Effector memory CD8-positive, alpha-beta T cell (primary cell): ENCODE results near the gene IGLL1.
A peak's percentile ranks its signal among the peaks of the same experiment; 100 is the strongest.
"Not testable (repeated sequence)": the region's sequence is repeated elsewhere in the genome, so short reads cannot be mapped to it uniquely, and the experiment has no call there.

Experiments
- ATAC-seq: fragments of 150-1000 bp; cut with Tn5 transposase; replicated peaks from 2 replicates; pipeline ENCODE4 v1.10.0; 2021; ENCODE audit warnings: mild to moderate bottlenecking, moderate library complexity
- DNase-seq, 3 experiments: peaks; one replicate each; pipeline ENCODE4 v3.0.0; 2021
- H3K27ac Mint-ChIP-seq, 2 donors: one replicate each; pipeline ENCODE4 v1.8.0; 2022; ENCODE audit warnings: mild to moderate bottlenecking in 2 of 2, mixed read lengths in 2 of 2, moderate library complexity in 2 of 2
- H3K27me3 Mint-ChIP-seq, 2 donors: one replicate each; pipeline ENCODE4 v1.8.0; 2022; ENCODE audit warnings: mixed read lengths in 2 of 2
- H3K36me3 Mint-ChIP-seq: one replicate; pipeline ENCODE4 v1.8.0; 2022; ENCODE audit warnings: mild to moderate bottlenecking, moderate library complexity, mixed read lengths; ENCODE audit not compliant: insufficient read depth
- H3K4me1 Mint-ChIP-seq, 2 donors: one replicate each; pipeline ENCODE4 v1.8.0; 2022; ENCODE audit warnings: low read depth in 2 of 2, mixed read lengths in 2 of 2
- H3K4me3 Mint-ChIP-seq, 2 donors: one replicate each; pipeline ENCODE4 v1.8.0; 2022; ENCODE audit warnings: mild to moderate bottlenecking in 2 of 2, mixed read lengths in 2 of 2, moderate library complexity in 2 of 2
- H3K9me3 Mint-ChIP-seq, 2 donors: one replicate each; pipeline ENCODE4 v1.8.0; 2022; ENCODE audit warnings: mixed read lengths in 2 of 2

Gene IGLL1

DNA sequence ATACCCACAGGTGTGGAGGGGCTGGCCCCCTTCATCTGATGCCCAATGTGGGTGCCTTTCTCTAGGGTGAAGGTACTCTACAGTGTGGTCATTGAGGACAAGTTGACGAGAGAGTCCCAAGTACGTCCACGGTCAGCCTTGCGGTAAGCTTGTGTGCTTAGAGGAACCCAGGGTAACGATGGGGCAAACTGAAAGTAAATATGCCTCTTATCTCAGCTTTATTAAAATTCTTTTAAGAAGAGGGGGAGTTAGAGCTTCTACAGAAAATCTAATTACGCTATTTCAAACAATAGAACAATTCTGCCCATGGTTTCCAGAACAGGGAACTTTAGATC is 41.4 kb downstream of the IGLL1 start:
- H3K9me3 Mint-ChIP-seq, H3K4me3 Mint-ChIP-seq, ATAC-seq, DNase-seq, H3K27ac Mint-ChIP-seq, H3K27me3 Mint-ChIP-seq, H3K36me3 Mint-ChIP-seq: not testable (repeated sequence)
- peaks cover 8 to 11% of the 10 kb centered on the region in 2 donors for H3K4me1 Mint-ChIP-seq

DNA sequence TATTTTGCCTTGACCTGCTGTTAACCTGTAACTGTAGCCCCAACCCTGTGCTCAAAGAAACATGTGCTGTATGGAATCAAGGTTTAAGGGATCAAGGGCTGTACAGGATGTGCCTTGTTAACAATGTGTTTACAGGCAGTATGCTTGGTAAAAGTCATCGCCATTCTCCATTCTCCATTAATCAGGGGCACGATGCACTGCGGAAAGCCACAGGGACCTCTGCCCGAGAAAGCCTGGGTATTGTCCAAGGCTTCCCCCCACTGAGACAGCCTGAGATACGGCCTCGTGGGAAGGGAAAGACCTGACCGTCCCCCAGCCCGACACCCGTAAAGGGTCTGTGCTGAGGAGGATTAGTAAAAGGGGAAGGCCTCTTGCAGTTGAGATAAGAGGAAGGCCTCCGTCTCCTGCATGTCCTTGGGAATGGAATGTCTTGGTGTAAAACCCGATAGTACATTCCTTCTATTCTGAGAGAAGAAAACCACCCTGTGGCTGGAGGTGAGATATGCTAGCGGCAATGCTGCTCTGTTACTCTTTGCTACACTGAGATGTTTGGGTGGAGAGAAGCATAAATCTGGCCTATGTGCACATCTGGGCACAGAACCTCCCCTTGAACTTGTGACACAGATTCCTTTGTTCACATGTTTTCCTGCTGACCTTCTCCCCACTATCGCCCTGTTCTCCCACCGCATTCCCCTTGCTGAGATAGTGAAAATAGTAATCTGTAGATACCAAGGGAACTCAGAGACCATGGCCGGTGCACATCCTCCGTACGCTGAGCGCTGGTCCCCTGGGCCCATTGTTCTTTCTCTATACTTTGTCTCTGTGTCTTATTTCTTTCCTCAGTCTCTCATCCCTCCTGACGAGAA is 42.0 kb downstream of the IGLL1 start:
- ATAC-seq, DNase-seq, H3K4me3 Mint-ChIP-seq, H3K36me3 Mint-ChIP-seq, H3K9me3 Mint-ChIP-seq, H3K27me3 Mint-ChIP-seq, H3K27ac Mint-ChIP-seq: not testable (repeated sequence)
- peaks cover 8 to 11% of the 10 kb centered on the region in 2 donors for H3K4me1 Mint-ChIP-seq

DNA sequence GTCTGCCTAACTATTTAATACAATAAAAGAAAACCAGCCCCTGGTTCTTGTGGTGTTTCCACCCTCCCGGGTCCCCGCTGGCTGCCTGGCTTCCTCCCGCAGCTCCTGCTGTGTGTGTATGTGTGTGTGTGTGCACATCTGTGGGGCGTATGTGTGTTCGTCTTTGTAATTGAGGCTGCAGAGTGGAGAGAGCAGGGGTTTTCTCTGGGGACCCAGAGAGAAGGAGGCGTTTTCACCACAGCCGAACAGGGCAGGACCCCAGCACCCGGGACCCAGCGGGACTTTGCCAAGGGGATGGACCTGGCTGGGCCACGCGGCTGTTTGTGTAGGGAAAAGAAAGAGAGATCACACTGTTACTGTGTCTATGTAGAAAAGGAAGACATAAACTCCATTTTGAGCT is 42.7 kb downstream of the IGLL1 start:
- H3K36me3 Mint-ChIP-seq, result no peaks in the 10 kb centered on the region
- H3K9me3 Mint-ChIP-seq, result no peaks in the 10 kb centered on the region
- peaks cover 2 to 11% of the 10 kb centered on the region in 2 donors for H3K27me3 Mint-ChIP-seq
- ATAC-seq (no peak), DNase-seq (no peak)
- H3K4me3 Mint-ChIP-seq, result no peak overlapping the region
- H3K27ac Mint-ChIP-seq, result no peak overlapping the region
- peaks cover 8 to 11% of the 10 kb centered on the region in 2 donors for H3K4me1 Mint-ChIP-seq

DNA sequence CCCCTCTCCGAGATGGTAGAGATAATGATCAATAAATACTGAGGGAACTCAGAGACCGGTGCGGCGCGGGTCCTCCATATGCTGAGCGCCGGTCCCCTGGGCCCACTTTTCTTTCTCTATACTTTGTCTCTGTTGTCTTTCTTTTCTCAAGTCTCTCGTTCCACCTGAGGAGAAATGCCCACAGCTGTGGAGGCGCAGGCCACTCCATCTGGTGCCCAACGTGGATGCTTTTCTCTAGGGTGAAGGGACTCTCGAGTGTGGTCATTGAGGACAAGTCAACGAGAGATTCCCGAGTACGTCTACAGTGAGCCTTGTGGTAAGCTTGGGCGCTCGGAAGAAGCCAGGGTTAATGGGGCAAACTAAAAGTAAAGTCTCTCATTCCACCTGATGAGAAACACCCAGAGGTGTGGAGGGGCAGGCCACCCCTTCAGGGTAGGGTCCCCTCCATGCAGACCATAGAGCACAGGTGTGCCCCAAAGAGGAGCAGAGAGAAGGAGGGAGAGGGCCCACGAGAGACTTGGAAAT is 43.2 kb downstream of the IGLL1 start:
- peaks cover 8 to 11% of the 10 kb centered on the region in 2 donors for H3K4me1 Mint-ChIP-seq
- no peak overlapping the region for H3K27ac Mint-ChIP-seq
- H3K36me3 Mint-ChIP-seq, result no peaks in the 10 kb centered on the region
- no peak overlapping the region for H3K4me3 Mint-ChIP-seq
- DNase-seq (no peak), ATAC-seq (no peak)
- no peaks in the 10 kb centered on the region for H3K9me3 Mint-ChIP-seq
- peaks cover 7 to 15% of the 10 kb centered on the region in 2 donors for H3K27me3 Mint-ChIP-seq

DNA sequence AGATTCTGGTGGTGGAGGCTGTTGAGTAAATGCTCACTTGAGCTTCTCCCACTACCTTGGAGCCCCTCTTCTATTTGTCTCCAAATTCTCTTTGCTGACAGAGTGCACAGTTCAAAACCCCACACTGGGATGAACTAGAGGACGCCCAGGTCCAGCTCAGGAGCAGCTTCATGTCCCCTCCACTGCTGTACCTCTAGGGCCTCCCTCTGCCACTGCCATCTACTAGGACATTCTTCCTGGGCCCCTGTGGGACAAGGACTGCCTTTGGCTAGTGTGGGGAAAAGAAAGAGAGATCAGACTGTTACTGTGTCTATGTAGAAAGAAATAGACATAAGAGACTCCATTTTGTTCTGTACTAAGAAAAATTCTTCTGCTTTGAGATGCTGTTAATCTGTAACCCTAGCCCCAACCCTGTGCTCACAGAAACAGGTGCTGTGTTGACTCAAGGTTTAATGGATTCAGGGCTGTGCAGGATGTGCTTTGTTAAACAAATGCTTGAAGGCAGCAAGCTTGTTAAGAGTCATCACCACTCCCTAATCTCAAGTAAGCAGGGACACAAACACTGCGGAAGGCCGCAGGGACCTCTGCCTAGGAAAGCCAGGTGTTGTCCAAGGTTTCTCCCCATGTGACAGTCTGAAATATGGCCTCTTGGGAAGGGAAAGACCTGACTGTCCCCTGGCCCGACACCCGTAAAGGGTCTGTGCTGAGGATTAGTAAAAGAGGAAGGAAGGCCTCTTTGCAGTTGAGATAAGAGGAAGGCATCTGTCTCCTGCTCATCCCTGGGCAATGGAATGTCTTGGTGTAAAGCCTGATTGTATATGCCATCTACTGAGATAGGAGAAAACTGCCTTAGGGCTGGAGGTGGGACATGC is 44.1 kb downstream of the IGLL1 start:
- not testable (repeated sequence) for H3K36me3 Mint-ChIP-seq, DNase-seq, ATAC-seq, H3K27ac Mint-ChIP-seq, H3K4me3 Mint-ChIP-seq, H3K9me3 Mint-ChIP-seq
- Mint-ChIP-seq H3K27me3 (peaks cover 14 to 20% of the 10 kb centered on the region in 2 donors), H3K4me1 (peaks cover 11% of the 10 kb centered on the region in 2 donors)

DNA sequence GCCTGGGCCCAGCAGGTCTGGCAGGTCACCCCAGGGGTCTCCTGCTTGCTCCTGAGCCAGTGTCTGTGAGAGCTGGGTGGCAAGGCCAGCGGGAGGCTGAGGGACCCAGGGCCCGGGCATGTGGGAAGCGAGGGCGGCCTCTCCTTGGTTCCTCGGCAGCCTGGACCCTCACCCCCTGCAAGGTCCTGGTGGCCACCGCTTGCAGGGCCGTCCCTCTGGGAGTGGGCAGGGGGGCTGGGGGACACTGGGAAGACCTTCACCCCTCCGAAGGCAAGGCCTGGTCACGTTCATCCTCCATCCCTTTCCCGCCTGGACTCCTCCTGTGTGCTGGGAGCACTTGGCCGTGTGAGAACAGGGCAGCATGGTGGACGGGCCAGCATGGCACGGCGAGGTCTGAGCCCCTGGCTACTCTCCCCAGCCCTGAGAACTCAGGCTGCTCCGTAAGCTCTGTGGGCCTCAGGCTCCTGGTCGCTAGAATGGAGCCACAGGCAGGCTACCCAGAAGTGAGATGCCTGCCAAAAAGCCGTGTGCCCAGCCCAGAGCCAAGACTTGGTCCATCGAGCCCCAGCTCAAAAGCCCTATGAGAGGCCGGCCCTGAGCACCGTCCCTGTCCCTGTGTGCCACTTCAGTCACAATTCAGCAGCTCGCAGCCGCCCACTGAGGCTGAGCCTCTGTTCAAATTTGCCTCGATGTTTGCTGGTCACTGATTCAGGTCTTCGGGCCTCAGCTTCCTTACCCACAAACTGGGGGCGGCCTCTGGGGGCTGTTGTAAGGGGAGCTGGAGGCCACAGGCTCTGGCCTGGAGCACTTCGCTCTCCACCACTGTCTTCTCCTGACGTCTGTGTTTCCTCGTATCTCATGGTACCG is 45.0 kb downstream of the IGLL1 start:
- no peaks in the 10 kb centered on the region for H3K36me3 Mint-ChIP-seq
- H3K27ac Mint-ChIP-seq, result no peak overlapping the region
- no peak overlapping the region for H3K4me3 Mint-ChIP-seq
- no peaks in the 10 kb centered on the region for H3K9me3 Mint-ChIP-seq
- peaks cover 11% of the 10 kb centered on the region in 2 donors for H3K4me1 Mint-ChIP-seq
- ATAC-seq (no peak), DNase-seq (no peak)
- peaks cover 19 to 20% of the 10 kb centered on the region in 2 donors for H3K27me3 Mint-ChIP-seq

DNA sequence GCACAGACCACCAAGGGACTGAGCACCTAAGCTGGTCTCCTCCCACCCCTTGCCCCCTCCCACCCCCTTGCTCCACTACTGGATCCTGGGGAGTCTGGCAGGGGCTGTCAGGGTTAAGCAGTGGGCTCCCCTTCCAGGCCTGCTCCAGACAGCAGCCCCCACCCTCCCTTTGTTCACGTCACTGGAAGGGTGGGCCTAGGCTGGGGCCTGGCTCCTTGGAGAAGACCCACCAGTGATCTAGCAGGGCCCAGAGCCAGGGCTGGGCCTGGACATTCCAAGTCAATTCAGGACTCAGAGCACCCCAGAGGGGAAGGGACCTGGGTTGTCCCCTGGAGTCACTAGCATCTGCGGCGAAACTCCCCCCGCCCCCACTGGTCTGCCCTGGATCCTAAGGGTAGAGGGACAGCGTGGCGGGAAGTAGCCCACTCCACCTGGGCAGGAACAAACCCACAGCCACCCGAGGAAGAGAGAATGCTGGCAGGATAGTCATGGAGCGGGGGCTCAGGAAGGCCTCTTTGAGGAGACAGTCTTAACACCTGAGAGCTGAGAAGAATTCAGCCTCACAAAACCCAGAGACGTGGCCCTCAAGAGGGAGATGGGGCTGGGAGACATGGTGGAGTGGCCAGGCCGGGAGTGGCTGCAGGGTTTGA is 45.8 kb downstream of the IGLL1 start:
- ATAC-seq, result no peak
- no peak for DNase-seq
- H3K27ac Mint-ChIP-seq, result no peak overlapping the region
- no peaks in the 10 kb centered on the region for H3K9me3 Mint-ChIP-seq
- no peaks in the 10 kb centered on the region for H3K36me3 Mint-ChIP-seq
- H3K4me1 Mint-ChIP-seq, result peaks cover 6 to 7% of the 10 kb centered on the region in 2 donors
- no peak overlapping the region for H3K4me3 Mint-ChIP-seq
- H3K27me3 Mint-ChIP-seq, result peaks cover 20 to 23% of the 10 kb centered on the region in 2 donors

DNA sequence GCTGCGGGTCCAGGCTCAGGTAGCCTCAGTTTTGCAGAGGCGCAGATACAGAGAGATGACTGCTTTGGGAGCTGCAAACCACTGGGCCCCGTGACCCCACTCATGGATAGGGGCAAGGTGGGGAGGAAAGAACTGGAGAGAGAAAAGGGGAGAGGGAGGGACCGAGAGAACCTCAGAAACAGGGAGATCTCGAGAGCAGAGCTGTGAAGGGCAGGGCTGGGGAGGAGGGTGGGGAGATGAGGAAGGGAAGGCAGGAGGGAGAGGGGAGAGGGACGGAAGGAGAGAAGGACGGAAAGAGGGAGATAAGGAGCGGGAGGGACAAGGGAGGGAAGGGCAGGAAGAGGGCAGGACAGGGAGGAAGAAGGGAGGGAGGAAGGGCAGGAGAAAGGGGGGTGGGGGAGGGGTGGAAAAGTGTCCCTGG is 46.3 kb downstream of the IGLL1 start:
- Mint-ChIP-seq H3K9me3 (no peaks in the 10 kb centered on the region), H3K27me3 (peaks cover 25 to 28% of the 10 kb centered on the region in 2 donors), H3K4me1 (peaks cover under 1 to 3% of the 10 kb centered on the region in 2 donors), H3K36me3 (no peaks in the 10 kb centered on the region), H3K4me3 (no peak overlapping the region), H3K27ac (no peak overlapping the region)
- DNase-seq, result no peak
- ATAC-seq, result no peak

DNA sequence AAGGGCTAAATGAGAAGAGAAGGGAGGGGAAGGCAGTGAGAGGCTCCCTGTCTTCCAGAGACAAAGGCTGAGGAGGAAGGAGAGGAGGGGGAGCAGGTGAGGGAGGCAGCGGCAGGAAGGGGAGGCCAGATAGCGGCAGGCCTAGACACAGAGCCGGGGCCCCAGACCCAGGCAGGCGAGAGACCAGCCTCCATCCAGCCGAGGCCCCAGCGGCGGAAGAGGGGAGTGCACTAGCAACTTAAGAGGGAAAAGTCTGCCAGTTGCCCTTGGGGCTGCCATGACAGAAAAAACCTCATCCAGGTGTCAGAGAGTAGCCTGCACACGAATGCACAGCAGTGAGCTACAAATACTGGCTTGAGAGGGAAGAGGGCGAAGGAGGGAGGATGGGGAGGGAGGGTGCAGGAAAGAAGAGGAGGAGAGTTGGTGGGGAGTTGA is 46.7 kb downstream of the IGLL1 start:
- ATAC-seq, result peak; percentile 46
- no peak overlapping the region for H3K4me3 Mint-ChIP-seq
- DNase-seq, result peak in 2 of 3 experiments; percentile 10 to 15
- H3K27me3 Mint-ChIP-seq, result peaks cover 30 to 32% of the 10 kb centered on the region in 2 donors
- peaks cover 0 to 3% of the 10 kb centered on the region in 2 donors for H3K4me1 Mint-ChIP-seq
- no peaks in the 10 kb centered on the region for H3K36me3 Mint-ChIP-seq
- no peak overlapping the region for H3K27ac Mint-ChIP-seq
- no peaks in the 10 kb centered on the region for H3K9me3 Mint-ChIP-seq

DNA sequence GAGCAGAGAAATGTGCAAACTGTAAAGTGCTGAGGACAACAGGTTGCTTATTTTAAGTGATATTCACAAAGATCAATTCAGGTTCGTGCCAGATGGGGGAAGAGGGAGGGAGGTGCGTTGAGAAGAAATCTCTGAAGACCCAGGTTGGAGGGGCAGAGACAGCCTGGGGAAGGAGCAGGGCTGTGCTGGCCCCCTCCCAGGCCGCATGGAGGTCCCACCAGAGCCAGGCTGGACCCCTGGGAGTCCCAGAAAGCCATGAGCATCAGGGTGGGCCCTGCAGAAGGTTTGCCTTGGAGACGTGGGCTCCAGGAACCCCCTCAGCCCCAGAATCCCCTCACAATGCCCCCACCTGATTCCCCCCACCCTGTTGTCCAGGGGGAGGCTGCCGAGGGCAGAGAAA is 47.4 kb downstream of the IGLL1 start:
- Mint-ChIP-seq H3K9me3 (no peaks in the 10 kb centered on the region), H3K27me3 (peaks cover 32 to 37% of the 10 kb centered on the region in 2 donors)

DNA sequence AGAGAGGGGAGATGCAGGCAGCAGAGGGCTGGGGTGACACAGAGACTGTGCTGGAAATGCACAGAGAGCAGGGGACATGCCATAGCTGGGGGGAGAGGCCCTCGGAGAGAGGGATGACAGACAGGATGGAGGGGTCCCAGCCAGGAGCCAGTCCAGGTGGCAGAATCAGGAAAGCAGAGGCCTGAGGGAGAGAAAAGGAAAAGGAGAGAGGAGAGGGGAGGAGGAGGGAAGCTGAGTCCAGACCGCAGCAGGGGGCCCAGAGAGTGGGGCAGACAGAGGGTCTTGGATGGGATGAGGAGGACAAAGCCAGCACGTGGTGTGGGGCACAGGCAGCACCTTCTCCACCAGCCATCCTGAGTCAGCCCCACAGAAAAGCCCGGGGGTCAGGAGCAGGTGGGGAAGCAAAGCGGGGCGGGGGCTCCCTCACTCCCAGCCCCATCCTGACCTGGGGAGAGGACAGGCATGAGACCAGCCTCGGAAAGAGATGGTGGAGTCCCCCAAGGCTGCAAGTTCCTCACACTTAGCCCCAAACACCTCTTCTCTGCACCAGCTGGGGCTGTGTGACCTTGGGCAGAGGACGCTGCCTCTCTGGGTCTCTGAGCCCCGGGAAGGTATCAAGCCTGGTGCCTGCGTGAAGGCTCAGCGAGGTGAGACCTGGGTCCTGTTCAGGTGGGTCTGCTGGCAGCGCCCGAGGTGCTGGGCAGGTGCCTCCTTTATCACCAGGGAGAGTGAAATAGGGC is 48.0 kb downstream of the IGLL1 start:
- Mint-ChIP-seq H3K27me3 (peaks cover 32 to 43% of the 10 kb centered on the region in 2 donors), H3K36me3 (no peaks in the 10 kb centered on the region), H3K4me1 (peaks cover 0 to 3% of the 10 kb centered on the region in 2 donors), H3K27ac (no peak overlapping the region), H3K9me3 (no peaks in the 10 kb centered on the region), H3K4me3 (no peak overlapping the region)
- ATAC-seq (no peak), DNase-seq (no peak)

More for the DNA sequence above, 47.4 kb downstream of the IGLL1 start:
- peaks cover 0 to 3% of the 10 kb centered on the region in 2 donors for H3K4me1 Mint-ChIP-seq
- H3K4me3 Mint-ChIP-seq, result no peak overlapping the region
- H3K36me3 Mint-ChIP-seq, result no peaks in the 10 kb centered on the region
- ATAC-seq (no peak), DNase-seq (no peak)
- no peak overlapping the region for H3K27ac Mint-ChIP-seq
